Astrocyte of the spinal cord (primary cell): Measurements from ENCODE around the gene GTSE1.

Experiments used
- DNase-seq: peaks from one replicate; pipeline ENCODE4 v3.0.0; 2011; ENCODE audit warnings: low read depth, low spot score
- H3K4me3 ChIP-seq: 2 replicates; pipeline ENCODE4 v1.5.1; 2011; ENCODE audit warnings: low read depth, mild to moderate bottlenecking, low read length, moderate library complexity
- CTCF ChIP-seq: IDR thresholded peaks from 2 replicates; pipeline ENCODE4 v1.5.1; 2012; ENCODE audit warnings: low read depth, mild to moderate bottlenecking, low read length, inconsistent platforms
- in situ Hi-C: cut with HindIII; loops from 2 replicates; pipeline ENCODE4 v1.10.0; 2017; ENCODE audit warnings: low sequenced_read_pairs

GTSE1 gene

GRCh38 chr22:46362203-46362933, 65.7 kb downstream of the GTSE1 start:
- in situ Hi-C loops, result no loop called here
- no peak for DNase-seq
- TF ChIP-seq CTCF, result no peak
- no peak overlapping the region for H3K4me3 ChIP-seq

- no peak overlapping the region for H3K4me3 ChIP-seq
- DNase-seq, result no peak
- no peak for TF ChIP-seq CTCF
- in situ Hi-C loops, result no loop called here
Measured at GRCh38 chr22:46362934-46363515, 66.4 kb downstream of the GTSE1 start.

GRCh38 chr22:46363611-46364321, 67.1 kb downstream of the GTSE1 start:
- TF ChIP-seq CTCF, result no peak
- in situ Hi-C loops, result no loop called here
- H3K4me3 ChIP-seq, result no peak overlapping the region
- DNase-seq, result no peak

- no peak for TF ChIP-seq CTCF
- no peak overlapping the region for H3K4me3 ChIP-seq
- DNase-seq, result no peak
- in situ Hi-C loops, result no loop called here
Measured at GRCh38 chr22:46364341-46365165, 67.9 kb downstream of the GTSE1 start.

- no peak overlapping the region for H3K4me3 ChIP-seq
- no peak for DNase-seq
- TF ChIP-seq CTCF, result no peak
- in situ Hi-C loops, result no loop called here
Measured at GRCh38 chr22:46365166-46365624, 68.5 kb downstream of the GTSE1 start.

- H3K4me3 ChIP-seq, result no peak overlapping the region
- in situ Hi-C loops, result no loop called here
- TF ChIP-seq CTCF, result no peak
- DNase-seq, result no peak
Measured at GRCh38 chr22:46366327-46366731, 69.7 kb downstream of the GTSE1 start.
